ENCODE data around the gene AK5.

AK5 gene

DNA sequence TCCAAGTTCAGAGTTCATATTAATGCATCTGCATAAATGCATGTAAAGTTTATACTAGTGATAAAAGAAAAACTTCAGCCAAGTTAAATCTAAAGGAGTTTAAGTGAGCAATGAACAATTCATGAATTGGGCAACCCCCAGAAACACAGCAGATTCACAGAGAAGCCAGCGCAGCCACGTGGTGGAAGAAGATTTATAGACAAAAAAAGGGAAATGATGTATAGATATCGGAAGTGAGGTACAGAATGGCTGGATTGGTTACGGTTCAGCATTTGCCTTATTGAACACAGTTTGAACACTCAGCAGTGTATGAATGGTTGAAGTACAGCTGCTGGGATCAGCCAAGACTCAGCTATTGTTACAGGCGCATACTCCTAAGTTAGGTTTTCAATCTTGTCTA is 5.7 kb downstream of the AK5 start:
- no peaks in the 10 kb centered on the region for H3K79me2 ChIP-seq (ENCODE audit: insufficient read depth, low read length)
- no peaks in the 10 kb centered on the region for H3K9me2 ChIP-seq (replicated peaks; ENCODE audit: low read depth, low read length)
- peaks cover 14% of the 10 kb centered on the region for H3K4me1 ChIP-seq (ENCODE audit: insufficient read depth, low read length, poor library complexity, severe bottlenecking)
- no peaks in the 10 kb centered on the region for H3K36me3 ChIP-seq (ENCODE audit: insufficient read depth, low read length)
- no peak overlapping the region for H3K4me3 ChIP-seq (ENCODE audit: low read length, poor library complexity, severe bottlenecking)
- H2AFZ ChIP-seq (ENCODE audit: low read length) = 0 out of 2 replicates have a peak overlapping the region, but pooled peaks have one; percentile 9
- H3K9me3 ChIP-seq (ENCODE audit: insufficient read depth, low read depth, low read length) = no peaks in the 10 kb centered on the region
- no peaks in the 10 kb centered on the region for H3K27me3 ChIP-seq (ENCODE audit: insufficient read depth, low read length, poor library complexity, severe bottlenecking)
- H3K4me2 ChIP-seq (ENCODE audit: low read depth, low read length, poor library complexity, severe bottlenecking) = no peak overlapping the region
- H3K9ac ChIP-seq (ENCODE audit: low read depth, low read length, poor library complexity, severe bottlenecking) = no peak overlapping the region
- H3F3A ChIP-seq (ENCODE audit: low read depth) = no peaks in the 10 kb centered on the region
- TF ChIP-seq, protein P1, sequence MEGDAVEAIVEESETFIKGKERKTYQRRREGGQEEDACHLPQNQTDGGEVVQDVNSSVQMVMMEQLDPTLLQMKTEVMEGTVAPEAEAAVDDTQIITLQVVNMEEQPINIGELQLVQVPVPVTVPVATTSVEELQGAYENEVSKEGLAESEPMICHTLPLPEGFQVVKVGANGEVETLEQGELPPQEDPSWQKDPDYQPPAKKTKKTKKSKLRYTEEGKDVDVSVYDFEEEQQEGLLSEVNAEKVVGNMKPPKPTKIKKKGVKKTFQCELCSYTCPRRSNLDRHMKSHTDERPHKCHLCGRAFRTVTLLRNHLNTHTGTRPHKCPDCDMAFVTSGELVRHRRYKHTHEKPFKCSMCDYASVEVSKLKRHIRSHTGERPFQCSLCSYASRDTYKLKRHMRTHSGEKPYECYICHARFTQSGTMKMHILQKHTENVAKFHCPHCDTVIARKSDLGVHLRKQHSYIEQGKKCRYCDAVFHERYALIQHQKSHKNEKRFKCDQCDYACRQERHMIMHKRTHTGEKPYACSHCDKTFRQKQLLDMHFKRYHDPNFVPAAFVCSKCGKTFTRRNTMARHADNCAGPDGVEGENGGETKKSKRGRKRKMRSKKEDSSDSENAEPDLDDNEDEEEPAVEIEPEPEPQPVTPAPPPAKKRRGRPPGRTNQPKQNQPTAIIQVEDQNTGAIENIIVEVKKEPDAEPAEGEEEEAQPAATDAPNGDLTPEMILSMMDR (conservative IDR thresholded peaks at IDR 0.05; ENCODE audit: low read length) = no peak
- TF ChIP-seq EZH2phosphoT487 (IDR thresholded peaks at IDR 0.05; ENCODE audit: borderline replicate concordance) = no peak
- H4K20me1 ChIP-seq (ENCODE audit: insufficient read depth, low read length, poor library complexity, severe bottlenecking) = no peaks in the 10 kb centered on the region

DNA sequence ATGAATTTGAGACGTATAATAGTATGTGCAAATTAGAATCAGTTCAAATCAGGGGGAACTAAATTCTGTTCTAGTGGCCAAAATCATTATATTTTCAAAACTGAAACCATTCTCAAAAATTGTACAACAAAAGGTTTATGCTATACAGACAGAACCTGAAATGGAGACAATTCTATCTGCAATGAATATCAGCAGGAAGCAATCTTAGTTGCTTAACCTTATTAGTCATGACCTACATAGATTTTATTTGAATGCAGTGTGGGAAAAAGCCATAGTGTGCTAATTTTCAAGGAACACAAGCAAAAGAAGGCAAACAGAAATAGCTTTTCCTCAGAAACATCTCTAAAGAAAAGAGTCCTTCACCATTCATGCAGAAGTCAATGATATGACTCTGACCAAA is 6.5 kb downstream of the AK5 start:
- Histone ChIP-seq H3K9me3 (ENCODE audit: insufficient read depth, low read depth, low read length) (no peaks in the 10 kb centered on the region), H3K4me3 (ENCODE audit: low read length, poor library complexity, severe bottlenecking) (no peak overlapping the region), H3K4me1 (ENCODE audit: insufficient read depth, low read length, poor library complexity, severe bottlenecking) (peaks cover 14% of the 10 kb centered on the region), H2AFZ (ENCODE audit: low read length) (0 out of 2 replicates have a peak overlapping the region, but pooled peaks have one; percentile 15), H3K36me3 (ENCODE audit: insufficient read depth, low read length) (no peaks in the 10 kb centered on the region), H3F3A (ENCODE audit: low read depth) (no peaks in the 10 kb centered on the region), H4K20me1 (ENCODE audit: insufficient read depth, low read length, poor library complexity, severe bottlenecking) (no peaks in the 10 kb centered on the region), H3K4me2 (ENCODE audit: low read depth, low read length, poor library complexity, severe bottlenecking) (no peak overlapping the region), H3K9me2 (replicated peaks; ENCODE audit: low read depth, low read length) (no peaks in the 10 kb centered on the region), H3K9ac (ENCODE audit: low read depth, low read length, poor library complexity, severe bottlenecking) (no peak overlapping the region), H3K27me3 (ENCODE audit: insufficient read depth, low read length, poor library complexity, severe bottlenecking) (no peaks in the 10 kb centered on the region), H3K79me2 (ENCODE audit: insufficient read depth, low read length) (no peaks in the 10 kb centered on the region)
- TF ChIP-seq, protein P1 (conservative IDR thresholded peaks at IDR 0.05; ENCODE audit: low read length) = no peak
- TF ChIP-seq EZH2phosphoT487 (IDR thresholded peaks at IDR 0.05; ENCODE audit: borderline replicate concordance) = no peak

DNA sequence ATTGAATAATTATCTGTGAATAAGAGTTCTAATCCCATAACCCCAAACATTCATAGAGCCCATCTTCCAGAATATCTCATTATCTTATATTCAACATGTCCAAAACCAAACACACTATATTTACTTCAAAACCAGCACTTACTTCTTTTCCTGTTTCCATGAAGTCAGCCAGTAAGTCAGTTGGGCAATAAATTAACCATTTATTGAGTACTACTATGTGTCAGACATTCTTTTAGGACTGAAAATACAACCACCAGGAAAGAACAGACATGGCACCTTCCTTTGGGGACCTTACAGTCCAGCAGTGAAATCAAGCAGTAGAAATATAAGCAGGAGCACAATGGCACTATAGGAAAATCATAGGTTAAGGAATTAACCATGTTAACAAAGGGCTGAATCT is 8.8 kb downstream of the AK5 start:
- Histone ChIP-seq H3K36me3 (ENCODE audit: insufficient read depth, low read length) (no peaks in the 10 kb centered on the region), H4K20me1 (ENCODE audit: insufficient read depth, low read length, poor library complexity, severe bottlenecking) (no peaks in the 10 kb centered on the region), H3K79me2 (ENCODE audit: insufficient read depth, low read length) (no peaks in the 10 kb centered on the region), H3K27me3 (ENCODE audit: insufficient read depth, low read length, poor library complexity, severe bottlenecking) (no peaks in the 10 kb centered on the region), H3K4me2 (ENCODE audit: low read depth, low read length, poor library complexity, severe bottlenecking) (peak overlapping the region; percentile 35), H3K4me1 (ENCODE audit: insufficient read depth, low read length, poor library complexity, severe bottlenecking) (peaks cover 14% of the 10 kb centered on the region), H3F3A (ENCODE audit: low read depth) (no peaks in the 10 kb centered on the region), H3K9me3 (ENCODE audit: insufficient read depth, low read depth, low read length) (no peaks in the 10 kb centered on the region), H3K9ac (ENCODE audit: low read depth, low read length, poor library complexity, severe bottlenecking) (no peak overlapping the region), H3K4me3 (ENCODE audit: low read length, poor library complexity, severe bottlenecking) (no peak overlapping the region), H3K9me2 (replicated peaks; ENCODE audit: low read depth, low read length) (no peaks in the 10 kb centered on the region), H2AFZ (ENCODE audit: low read length) (peak overlapping the region; percentile 75)
- no peak for TF ChIP-seq EZH2phosphoT487 (IDR thresholded peaks at IDR 0.05; ENCODE audit: borderline replicate concordance)
- TF ChIP-seq, protein P1 (conservative IDR thresholded peaks at IDR 0.05; ENCODE audit: low read length) = no peak

All from Loucy (cell line).